Measurements from ENCODE around the gene SLC35A2.
"Not testable (repeated sequence)": the region's sequence is repeated elsewhere in the genome, so short reads cannot be mapped to it uniquely, and the experiment has no call there.

The SLC35A2 gene

DNA sequence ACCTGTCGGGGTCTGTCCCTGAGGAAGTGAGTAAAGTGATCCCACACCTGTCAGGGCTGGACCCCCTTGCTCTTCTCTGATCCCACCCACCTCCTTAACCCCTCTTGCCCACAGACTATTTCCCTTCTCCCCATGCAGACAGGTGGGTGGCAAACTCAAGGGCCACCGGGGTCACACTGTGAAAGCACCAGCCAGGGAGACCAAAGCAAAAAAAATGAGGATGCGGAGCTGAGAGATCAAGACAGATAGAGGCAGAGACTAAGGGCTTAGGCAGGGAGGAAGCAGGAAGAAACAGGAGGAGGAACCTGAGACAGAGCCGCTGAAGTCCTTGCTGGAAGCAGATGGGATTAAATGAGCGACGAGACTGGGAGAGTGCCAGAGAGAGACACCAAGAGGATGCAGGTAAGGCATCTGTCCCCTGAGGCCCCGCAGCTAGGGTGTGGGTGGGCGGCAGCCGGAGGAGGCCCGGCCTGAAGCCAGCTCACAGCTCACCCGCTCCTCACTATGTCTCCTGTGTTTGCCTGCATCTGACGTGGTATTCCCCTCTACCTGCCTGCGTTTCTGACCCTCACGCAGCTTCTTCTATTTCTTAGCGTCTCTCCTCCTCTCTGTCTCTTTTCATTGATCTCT lies 21.0 kb downstream of the SLC35A2 start:
- DNase-seq, result no peak
- Mint-ChIP-seq H3K4me3 (peak overlapping the region; percentile 91), H3K36me3 (peaks cover 9% of the 10 kb centered on the region), H3K27me3 (no peaks in the 10 kb centered on the region), H3K27ac (peak overlapping the region; percentile 85), H3K9me3 (no peaks in the 10 kb centered on the region), H3K4me1 (peaks cover 27% of the 10 kb centered on the region)
- CTCF ChIA-PET, result interaction anchor here (1.5 kb wide), 1 partner anchor 50 kb away, joined by 7 read pairs; no protein-coding TSS in a partner anchor

DNA sequence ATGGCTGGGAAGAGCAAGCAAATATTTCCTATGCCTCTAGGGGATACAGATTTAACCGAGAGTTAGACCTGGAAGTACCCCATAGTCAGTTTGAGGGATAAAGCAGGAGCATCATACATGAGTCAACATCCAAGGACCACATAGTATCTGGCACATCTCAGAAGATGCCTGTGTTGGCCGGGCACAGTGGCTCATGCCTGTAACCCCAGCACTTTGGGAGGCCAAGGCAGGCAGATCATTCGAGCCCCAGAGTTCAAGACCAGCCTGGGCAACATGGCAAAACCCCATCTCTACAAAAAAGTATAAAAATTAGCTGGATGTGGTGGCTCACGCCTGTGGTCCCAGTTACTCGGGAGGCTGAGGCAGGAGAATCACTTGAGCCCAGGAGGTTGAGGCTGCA lies 24.9 kb downstream of the SLC35A2 start:
- not testable (repeated sequence) for H3K27me3 Mint-ChIP-seq, DNase-seq, H3K9me3 Mint-ChIP-seq, H3K4me3 Mint-ChIP-seq, H3K27ac Mint-ChIP-seq, H3K4me1 Mint-ChIP-seq, H3K36me3 Mint-ChIP-seq
- CTCF ChIA-PET, result interaction anchor here (0.6 kb wide), 1 partner anchor 17 kb away, joined by 3 read pairs; no protein-coding TSS in a partner anchor

DNA sequence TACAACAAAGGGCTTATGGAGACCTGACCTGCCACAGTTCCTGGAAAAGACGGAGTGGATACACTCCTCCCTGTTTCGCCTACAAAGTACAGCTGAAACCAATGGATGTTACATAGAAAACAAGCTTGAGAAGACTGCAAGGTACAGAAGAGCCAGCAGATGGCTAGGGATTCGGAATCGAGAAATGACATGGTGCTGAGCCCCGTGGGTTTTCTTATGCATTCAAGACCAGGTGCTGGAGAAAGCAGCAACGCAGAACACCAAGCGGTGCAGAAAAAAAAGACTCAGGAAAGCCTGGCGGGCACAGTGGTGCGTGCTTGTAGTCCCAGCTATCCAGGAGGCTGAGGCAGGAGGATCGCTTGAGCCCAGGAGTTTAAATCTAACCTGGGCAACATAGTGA lies 27.7 kb downstream of the SLC35A2 start:
- CTCF ChIA-PET, result no interaction called here
- H3K27ac Mint-ChIP-seq, result no peak overlapping the region
- no peaks in the 10 kb centered on the region for H3K4me1 Mint-ChIP-seq
- no peaks in the 10 kb centered on the region for H3K9me3 Mint-ChIP-seq
- peaks cover 10% of the 10 kb centered on the region for H3K27me3 Mint-ChIP-seq
- DNase-seq, result no peak
- H3K36me3 Mint-ChIP-seq, result no peaks in the 10 kb centered on the region
- H3K4me3 Mint-ChIP-seq, result no peak overlapping the region

DNA sequence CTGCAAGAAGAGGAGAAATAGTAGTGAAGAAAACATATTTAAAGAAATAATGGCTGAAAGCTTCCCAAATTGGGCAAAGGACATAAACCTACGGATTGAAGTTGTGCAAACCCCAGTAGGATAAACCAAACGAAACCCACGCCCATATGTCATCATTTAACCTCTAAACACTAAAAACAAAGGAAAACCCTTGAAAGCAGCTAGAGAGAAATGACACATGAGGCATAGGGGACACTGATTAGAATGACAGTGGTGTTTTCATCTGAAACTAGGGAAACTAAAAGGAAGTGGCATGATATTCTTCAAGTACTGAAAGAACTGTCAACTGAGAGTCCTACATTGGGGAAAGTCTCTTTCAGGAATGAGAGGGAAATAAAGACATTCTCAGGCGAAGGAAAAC lies 34.5 kb downstream of the SLC35A2 start:
- H3K27me3 Mint-ChIP-seq, CTCF ChIA-PET, H3K27ac Mint-ChIP-seq, DNase-seq, H3K9me3 Mint-ChIP-seq, H3K36me3 Mint-ChIP-seq, H3K4me1 Mint-ChIP-seq, H3K4me3 Mint-ChIP-seq: not testable (repeated sequence)

GRCh38 chrX:48872017-48872416 lies 39.4 kb downstream of the SLC35A2 start:
- H3K27ac Mint-ChIP-seq, H3K9me3 Mint-ChIP-seq, H3K4me1 Mint-ChIP-seq, DNase-seq, H3K36me3 Mint-ChIP-seq, H3K4me3 Mint-ChIP-seq, CTCF ChIA-PET: not testable (repeated sequence)
- peaks cover 18% of the 10 kb centered on the region for H3K27me3 Mint-ChIP-seq

DNA sequence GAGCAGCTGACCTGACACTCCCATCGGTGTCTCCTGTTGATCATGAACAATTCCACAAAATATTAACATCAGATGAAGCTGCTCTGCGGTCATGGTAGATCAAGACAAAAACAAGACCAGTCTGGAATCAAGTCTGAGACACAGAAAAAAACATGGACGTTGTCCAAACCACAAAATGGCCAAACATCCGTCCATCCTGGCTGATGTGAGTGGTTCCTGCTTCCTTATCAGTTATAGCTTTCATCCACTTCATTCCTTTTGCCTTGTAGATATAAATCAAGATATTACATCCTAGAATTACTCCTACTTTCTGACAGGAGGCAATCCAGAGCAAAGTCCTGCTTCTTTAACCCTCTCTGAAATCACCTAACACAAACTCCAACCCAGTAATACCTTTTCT lies 47.2 kb downstream of the SLC35A2 start:
- no peak for DNase-seq
- Mint-ChIP-seq H3K4me3 (no peak overlapping the region), H3K27me3 (peaks cover 19% of the 10 kb centered on the region), H3K9me3 (no peaks in the 10 kb centered on the region), H3K27ac (no peak overlapping the region), H3K36me3 (no peaks in the 10 kb centered on the region), H3K4me1 (no peaks in the 10 kb centered on the region)
- CTCF ChIA-PET, result interaction anchor here (1.2 kb wide), 1 partner anchor 216 kb away, joined by 3 read pairs; no protein-coding TSS in a partner anchor

DNA sequence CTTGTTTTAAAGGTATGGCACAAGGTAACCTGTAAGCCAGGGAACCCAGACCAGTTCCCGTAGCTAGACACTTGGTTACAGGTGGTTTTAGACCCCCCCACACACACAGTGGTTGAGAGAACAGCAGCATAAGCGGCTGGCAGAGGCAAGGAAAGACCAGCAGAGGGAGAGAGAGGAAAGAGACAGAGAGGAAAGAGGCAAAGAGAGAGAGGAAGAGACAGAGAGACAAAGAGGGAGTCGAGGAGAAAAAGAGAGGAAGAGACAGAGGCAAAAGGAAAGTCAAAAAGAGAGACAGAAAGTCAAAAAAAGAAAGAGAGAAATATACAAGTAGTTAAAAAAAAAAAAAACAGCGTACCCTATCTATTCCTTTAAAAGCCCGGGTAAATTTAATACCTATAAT lies 56.5 kb downstream of the SLC35A2 start:
- CTCF ChIA-PET, result no interaction called here
- Mint-ChIP-seq H3K4me1 (peaks cover 4% of the 10 kb centered on the region), H3K27me3 (peaks cover 29% of the 10 kb centered on the region), H3K36me3 (no peaks in the 10 kb centered on the region), H3K9me3 (no peaks in the 10 kb centered on the region), H3K27ac (no peak overlapping the region), H3K4me3 (no peak overlapping the region)
- DNase-seq, result peak; percentile 43

GRCh38 chrX:48854121-48854804 lies 57.2 kb downstream of the SLC35A2 start:
- DNase-seq, H3K4me1 Mint-ChIP-seq, CTCF ChIA-PET, H3K9me3 Mint-ChIP-seq, H3K4me3 Mint-ChIP-seq, H3K36me3 Mint-ChIP-seq, H3K27ac Mint-ChIP-seq: not testable (repeated sequence)
- H3K27me3 Mint-ChIP-seq, result peaks cover 29% of the 10 kb centered on the region

- CTCF ChIA-PET, DNase-seq, H3K27ac Mint-ChIP-seq, H3K4me3 Mint-ChIP-seq, H3K9me3 Mint-ChIP-seq, H3K36me3 Mint-ChIP-seq: not testable (repeated sequence)
- Mint-ChIP-seq H3K27me3 (peaks cover 29% of the 10 kb centered on the region), H3K4me1 (peaks cover 12% of the 10 kb centered on the region)
Measured at GRCh38 chrX:48853494-48853893, 58.0 kb downstream of the SLC35A2 start.

Measured in activated naive CD4-positive, alpha-beta T cell treated with anti-CD3 and anti-CD28 coated beads, Interleukin-2, amount 10 ng/mL, durations not matched to agents 7 days and 5 days (primary cell).